Measurements from ENCODE around the gene THPO.
"Not testable (repeated sequence)": the region's sequence is repeated elsewhere in the genome, so short reads cannot be mapped to it uniquely, and the experiment has no call there.

THPO gene

DNA sequence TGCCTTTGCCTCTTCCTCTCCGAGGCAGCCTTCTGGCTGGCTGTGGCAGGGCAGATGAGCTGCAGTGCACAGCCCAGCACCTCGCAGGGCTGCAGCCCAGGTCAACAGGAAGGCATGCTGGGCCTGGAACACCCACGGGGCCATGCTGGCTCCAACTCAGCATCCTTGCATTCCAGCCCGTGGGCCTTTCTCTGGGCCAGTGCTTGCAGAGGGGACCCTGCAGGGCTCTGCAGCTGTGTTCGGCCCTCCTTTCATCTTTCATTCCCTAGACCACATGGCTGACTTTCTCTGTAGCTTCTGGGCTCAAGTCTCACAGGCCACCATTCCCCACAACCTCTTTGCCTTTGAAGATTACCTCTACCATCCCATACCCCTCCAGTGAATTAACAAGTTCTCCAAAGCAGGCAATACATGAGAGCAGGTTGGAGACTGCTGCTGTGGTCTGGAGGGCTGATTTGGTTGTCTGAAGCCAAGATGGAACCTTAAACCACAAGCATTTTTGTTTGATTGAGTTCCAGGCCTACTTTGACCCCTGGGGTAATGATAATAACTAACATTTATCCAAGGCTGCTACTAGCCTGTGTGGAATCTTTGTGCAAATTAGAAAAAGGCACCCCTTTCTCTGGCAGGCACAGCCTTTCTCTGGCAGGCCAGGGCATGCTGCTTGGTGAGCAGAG is 34.7 kb downstream of the THPO start:
- Histone ChIP-seq H4K20me1 (ENCODE audit: insufficient read depth, low read length) (no peaks in the 10 kb centered on the region), H3K4me2 (ENCODE audit: low read length) (no peak overlapping the region), H3K27ac (ENCODE audit: low read depth, low read length, poor library complexity, severe bottlenecking) (no peak overlapping the region), H2AFZ (ENCODE audit: low read length) (no peak overlapping the region), H3K9me3 (ENCODE audit: low read length) (no peaks in the 10 kb centered on the region), H3K4me1 (ENCODE audit: insufficient read depth, low read length, severe bottlenecking) (no peaks in the 10 kb centered on the region), H3K4me3 (ENCODE audit: low read depth, low read length, poor library complexity, severe bottlenecking) (no peak overlapping the region), H3K27me3 (ENCODE audit: insufficient read depth, low read length) (no peaks in the 10 kb centered on the region; the same call in 1 of the 2 replicates), H3F3A (ENCODE audit: insufficient read depth, low read length) (no peaks in the 10 kb centered on the region), H3K36me3 (ENCODE audit: insufficient read depth, low read length) (no peaks in the 10 kb centered on the region), H3K9me2 (ENCODE audit: low read depth, low read length) (no peaks in the 10 kb centered on the region), H3K79me2 (ENCODE audit: insufficient read depth, low read length) (no peaks in the 10 kb centered on the region), H3K9ac (ENCODE audit: low read length) (no peak overlapping the region)
- TF ChIP-seq CTCF (IDR thresholded peaks at IDR 0.05; ENCODE audit: low read length) (no peak), EZH2 (IDR thresholded peaks at IDR 0.05; ENCODE audit: borderline replicate concordance, low read length) (no peak)

DNA sequence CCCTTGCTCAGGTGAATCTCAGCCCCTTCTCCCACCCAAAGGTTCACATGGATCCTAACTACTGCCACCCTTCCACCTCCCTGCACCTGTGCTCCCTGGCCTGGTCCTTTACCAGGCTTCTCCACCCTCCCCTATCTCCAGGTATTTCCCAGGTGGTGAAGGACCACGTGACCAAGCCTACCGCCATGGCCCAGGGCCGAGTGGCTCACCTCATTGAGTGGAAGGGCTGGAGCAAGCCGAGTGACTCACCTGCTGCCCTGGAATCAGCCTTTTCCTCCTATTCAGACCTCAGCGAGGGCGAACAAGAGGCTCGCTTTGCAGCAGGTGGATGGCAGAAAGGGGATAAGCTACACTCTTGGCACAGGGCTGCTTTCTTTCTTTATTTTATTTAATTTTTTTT is 36.1 kb downstream of the THPO start:
- Histone ChIP-seq H3K27ac (ENCODE audit: low read depth, low read length, poor library complexity, severe bottlenecking) (no peak overlapping the region), H3K4me3 (ENCODE audit: low read depth, low read length, poor library complexity, severe bottlenecking) (no peak overlapping the region), H3K79me2 (ENCODE audit: insufficient read depth, low read length) (no peaks in the 10 kb centered on the region), H3K27me3 (ENCODE audit: insufficient read depth, low read length) (no peaks in the 10 kb centered on the region; the same call in 1 of the 2 replicates), H3K9me3 (ENCODE audit: low read length) (no peaks in the 10 kb centered on the region), H3K9me2 (ENCODE audit: low read depth, low read length) (no peaks in the 10 kb centered on the region), H3K36me3 (ENCODE audit: insufficient read depth, low read length) (no peaks in the 10 kb centered on the region; the same call in 1 of the 2 replicates), H3K4me2 (ENCODE audit: low read length) (no peak overlapping the region), H4K20me1 (ENCODE audit: insufficient read depth, low read length) (no peaks in the 10 kb centered on the region), H3F3A (ENCODE audit: insufficient read depth, low read length) (no peaks in the 10 kb centered on the region), H3K4me1 (ENCODE audit: insufficient read depth, low read length, severe bottlenecking) (no peaks in the 10 kb centered on the region), H2AFZ (ENCODE audit: low read length) (no peak overlapping the region), H3K9ac (ENCODE audit: low read length) (no peak overlapping the region)
- TF ChIP-seq EZH2 (IDR thresholded peaks at IDR 0.05; ENCODE audit: borderline replicate concordance, low read length) (no peak), CTCF (IDR thresholded peaks at IDR 0.05; ENCODE audit: low read length) (no peak)

DNA sequence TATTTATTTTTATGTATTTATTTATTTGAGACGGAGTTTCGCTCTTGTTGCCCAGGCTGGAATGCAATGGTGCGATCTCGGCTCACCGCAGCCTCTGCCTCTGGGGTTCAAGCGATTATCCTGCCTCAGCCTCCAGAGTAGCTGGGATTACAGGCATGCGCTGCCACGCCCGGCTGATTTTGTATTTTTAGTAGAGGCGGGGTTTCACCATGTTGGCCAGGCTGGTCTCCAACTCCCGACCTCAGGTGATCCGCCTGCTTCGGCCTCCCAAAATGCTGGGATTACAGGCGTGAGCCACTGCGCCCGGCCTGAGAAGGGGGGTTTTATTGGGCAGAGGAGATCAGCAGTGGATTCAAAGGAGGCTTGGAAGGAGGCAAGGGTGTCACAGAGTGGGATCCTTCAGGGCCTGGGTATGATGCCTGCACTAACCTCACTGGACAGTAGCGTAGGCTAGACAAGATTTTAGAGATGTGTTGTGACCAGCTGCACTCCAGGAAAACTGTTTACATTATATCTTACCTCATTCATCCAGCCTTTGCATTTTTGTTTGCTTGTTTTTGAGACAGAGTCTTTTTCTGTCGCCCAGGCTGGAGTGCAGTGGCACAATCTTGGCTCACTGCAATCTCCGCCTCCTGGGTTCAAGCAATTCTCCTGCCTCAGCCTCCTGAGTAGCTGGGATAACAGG is 38.4 kb downstream of the THPO start:
- not testable (repeated sequence) for H3K36me3 ChIP-seq (ENCODE audit: insufficient read depth, low read length); H4K20me1 ChIP-seq (ENCODE audit: insufficient read depth, low read length); H3K4me2 ChIP-seq (ENCODE audit: low read length); H3K27me3 ChIP-seq (ENCODE audit: insufficient read depth, low read length); H3K79me2 ChIP-seq (ENCODE audit: insufficient read depth, low read length); H3F3A ChIP-seq (ENCODE audit: insufficient read depth, low read length); H3K27ac ChIP-seq (ENCODE audit: low read depth, low read length, poor library complexity, severe bottlenecking); H3K9me3 ChIP-seq (ENCODE audit: low read length); H3K9ac ChIP-seq (ENCODE audit: low read length); H3K9me2 ChIP-seq (ENCODE audit: low read depth, low read length); H3K4me3 ChIP-seq (ENCODE audit: low read depth, low read length, poor library complexity, severe bottlenecking); H2AFZ ChIP-seq (ENCODE audit: low read length)
- peaks cover 16% of the 10 kb centered on the region for H3K4me1 ChIP-seq (ENCODE audit: insufficient read depth, low read length, severe bottlenecking)
